ENCODE measurements around the gene GGT1.

The GGT1 gene

DNA sequence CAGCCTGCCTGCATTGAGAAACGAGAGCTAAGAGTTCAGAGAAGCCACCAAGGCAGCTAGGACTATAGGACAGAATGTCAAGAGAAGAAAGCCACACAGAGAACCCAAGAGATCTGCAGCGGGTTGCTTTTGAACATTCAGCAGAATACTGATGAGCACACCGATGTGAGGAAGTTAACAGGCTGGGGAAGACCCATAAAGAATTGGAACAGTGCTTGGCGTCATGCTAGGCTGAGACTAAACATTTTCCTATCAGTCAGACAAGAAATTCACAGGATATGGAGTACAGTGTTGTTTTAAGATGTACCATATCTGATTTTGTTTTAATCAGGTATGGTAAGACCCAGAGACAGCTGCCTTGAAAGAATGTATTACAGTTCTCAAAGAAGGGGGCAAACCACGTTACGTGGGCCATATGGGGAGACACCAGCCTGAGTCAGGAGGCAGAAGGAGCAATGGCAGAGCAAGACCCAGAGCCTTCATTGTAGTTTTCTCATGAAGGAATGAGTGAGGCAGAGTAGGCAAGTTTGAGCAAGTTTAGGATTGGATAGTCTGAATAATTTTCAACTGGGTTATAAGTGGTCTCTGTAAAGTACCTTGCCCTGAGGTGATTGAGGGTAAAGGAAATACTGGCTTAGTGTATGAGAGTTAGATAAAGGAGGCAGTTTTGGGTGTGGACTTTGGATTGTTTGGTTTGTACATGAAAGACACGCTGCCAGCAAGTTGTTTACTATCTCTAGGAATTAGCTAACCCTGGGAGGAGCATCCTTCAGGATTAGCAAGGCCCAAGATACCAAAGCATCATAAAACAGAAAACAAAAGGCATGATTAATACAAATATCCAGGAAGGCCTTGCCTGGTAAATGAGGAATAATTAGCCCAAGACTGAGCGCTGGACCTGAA, 24.4 kb upstream of the GGT1 start:
- H3K27ac Mint-ChIP-seq, result peak overlapping the region; percentile 85
- no peak overlapping the region for H3K4me3 Mint-ChIP-seq
- H3K36me3 Mint-ChIP-seq, result peaks cover 46% of the 10 kb centered on the region
- H3K4me1 Mint-ChIP-seq, result no peaks in the 10 kb centered on the region
- no peak for ATAC-seq
- no peak for DNase-seq (ENCODE audit: low spot score in 2 of 2)
- no peaks in the 10 kb centered on the region for H3K9me3 Mint-ChIP-seq

DNA sequence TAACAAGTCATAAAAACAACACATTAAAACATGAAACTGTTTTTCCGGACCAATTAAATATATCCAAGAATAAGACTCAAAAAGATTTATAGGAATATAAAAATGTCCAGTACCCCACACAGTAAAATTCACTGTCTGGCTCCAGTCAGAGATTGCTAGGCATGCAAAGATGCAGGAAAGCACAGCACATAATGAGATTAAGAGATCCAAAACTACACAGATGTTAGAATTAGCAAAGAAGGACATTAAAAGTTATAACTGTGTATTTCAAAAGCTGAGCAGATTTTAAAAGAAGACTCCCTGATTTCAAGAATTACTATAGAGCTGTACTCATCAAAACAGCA, 23.8 kb upstream of the GGT1 start:
- no peaks in the 10 kb centered on the region for H3K4me1 Mint-ChIP-seq
- H3K4me3 Mint-ChIP-seq, result no peak overlapping the region
- no peak for ATAC-seq
- no peak for DNase-seq (ENCODE audit: low spot score in 2 of 2)
- H3K9me3 Mint-ChIP-seq, result no peaks in the 10 kb centered on the region
- no peak overlapping the region for H3K27ac Mint-ChIP-seq
- H3K36me3 Mint-ChIP-seq, result peaks cover 41% of the 10 kb centered on the region

DNA sequence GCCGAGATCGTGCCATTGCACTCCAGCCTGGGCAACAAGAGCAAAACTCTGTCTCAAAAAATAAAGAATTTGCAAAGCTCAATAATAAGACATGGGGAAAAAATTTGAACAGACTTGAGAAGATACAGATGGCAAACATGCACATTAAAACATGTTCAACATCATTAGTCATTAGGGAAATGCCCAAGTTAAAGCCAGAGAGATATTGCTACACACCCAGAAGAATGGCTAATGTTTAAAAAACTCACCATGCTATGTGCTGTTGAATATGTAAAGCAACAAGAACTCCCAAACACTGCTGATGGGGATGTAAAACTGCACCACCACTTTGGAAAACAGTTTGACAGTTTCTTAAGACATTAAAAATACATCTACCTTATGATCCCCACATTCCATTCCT, 22.7 kb upstream of the GGT1 start:
- DNase-seq (ENCODE audit: low spot score in 2 of 2) (no peak), ATAC-seq (no peak)
- Mint-ChIP-seq H3K4me3 (no peak overlapping the region), H3K36me3 (peaks cover 30% of the 10 kb centered on the region), H3K9me3 (no peaks in the 10 kb centered on the region), H3K4me1 (no peaks in the 10 kb centered on the region), H3K27ac (no peak overlapping the region)

DNA sequence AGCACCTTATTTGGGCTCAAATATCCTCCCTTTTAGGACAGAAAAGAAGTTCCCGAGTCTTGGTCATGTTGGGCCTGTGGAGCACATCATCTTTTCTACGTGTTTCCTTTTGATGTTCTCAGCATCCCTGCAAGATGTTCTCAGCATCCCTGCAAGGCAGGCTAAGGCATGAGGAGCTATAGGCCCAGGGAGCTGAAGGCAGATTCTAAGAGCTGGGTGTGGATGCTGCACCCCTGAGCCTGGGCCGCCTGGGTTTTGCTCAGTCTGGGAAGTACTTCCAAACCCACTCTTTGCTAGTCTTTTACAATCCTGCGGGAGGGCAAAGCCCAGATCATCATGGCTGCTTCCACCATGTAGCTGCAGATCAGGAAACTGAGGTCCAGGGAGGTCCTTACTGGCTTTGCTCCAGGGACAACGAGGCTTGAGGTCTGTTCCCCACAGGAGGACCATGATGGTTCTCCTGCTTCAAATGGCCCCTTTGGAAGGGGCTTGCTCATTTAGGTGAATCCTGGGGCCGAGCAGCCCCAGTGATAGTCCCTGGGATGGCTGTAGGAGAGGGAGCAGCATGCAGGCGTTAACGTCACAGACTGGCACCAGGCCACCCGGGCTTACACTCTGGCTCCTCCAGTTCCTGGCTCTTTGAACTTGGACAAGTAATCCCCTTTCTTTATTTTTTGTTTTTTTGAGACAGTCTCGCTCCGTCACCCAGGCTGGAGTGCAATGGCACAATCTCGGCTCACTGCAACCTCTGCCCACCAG, 20.8 kb upstream of the GGT1 start:
- DNase-seq (ENCODE audit: low spot score in 2 of 2) (no peak), ATAC-seq (no peak)
- Mint-ChIP-seq H3K9me3 (no peaks in the 10 kb centered on the region), H3K4me3 (no peak overlapping the region), H3K4me1 (no peaks in the 10 kb centered on the region), H3K27ac (no peak overlapping the region), H3K36me3 (peaks cover 11% of the 10 kb centered on the region)

DNA sequence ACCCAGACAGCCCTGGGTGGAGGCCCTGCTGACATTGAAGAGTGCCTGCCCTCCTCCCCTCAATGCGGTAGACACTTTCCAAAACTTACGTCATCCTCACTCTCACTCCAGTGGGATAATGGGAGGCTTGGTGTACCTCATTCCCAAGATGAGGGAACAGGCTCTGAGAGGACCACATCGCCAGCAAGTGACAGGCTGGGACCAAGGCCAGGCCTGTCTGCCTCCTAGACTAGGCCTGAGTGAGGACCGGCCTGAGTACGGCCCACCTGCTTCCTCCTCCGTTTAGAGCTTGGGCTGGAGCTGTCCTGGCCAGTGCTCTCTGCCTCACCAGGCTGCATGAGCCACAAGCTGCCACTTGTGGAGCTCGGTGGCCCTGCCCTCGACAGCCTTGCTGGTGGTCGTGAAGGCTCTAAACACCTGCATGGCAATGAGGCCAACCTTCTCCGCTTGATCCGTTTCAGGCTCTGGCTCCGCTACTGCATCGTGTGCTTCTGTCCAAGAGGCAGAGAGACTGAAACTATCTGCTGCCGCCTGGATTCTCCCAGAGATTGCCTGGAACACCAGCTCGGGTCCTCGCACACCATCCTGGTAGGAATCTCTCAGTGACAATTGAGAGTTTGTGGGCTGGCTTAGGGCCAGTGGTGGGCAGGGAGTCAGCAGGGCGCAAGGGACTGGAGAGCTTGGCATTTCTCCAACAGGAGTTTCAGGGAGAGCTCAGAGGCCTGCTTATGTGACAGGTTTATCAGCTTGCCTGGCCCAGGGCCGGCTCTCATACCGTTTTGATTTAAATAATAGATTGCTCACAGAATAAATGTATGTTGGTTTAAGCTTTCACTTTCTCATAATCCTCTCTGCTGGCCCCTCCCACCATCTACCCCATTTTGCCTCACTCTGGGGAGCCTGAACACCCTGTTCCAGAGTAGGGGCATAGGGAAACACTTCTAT, 19.5 kb upstream of the GGT1 start:
- Mint-ChIP-seq H3K27ac (no peak overlapping the region), H3K9me3 (no peaks in the 10 kb centered on the region), H3K4me3 (no peak overlapping the region), H3K4me1 (no peaks in the 10 kb centered on the region), H3K36me3 (no peaks in the 10 kb centered on the region)
- ATAC-seq (no peak), DNase-seq (ENCODE audit: low spot score in 2 of 2) (no peak)

DNA sequence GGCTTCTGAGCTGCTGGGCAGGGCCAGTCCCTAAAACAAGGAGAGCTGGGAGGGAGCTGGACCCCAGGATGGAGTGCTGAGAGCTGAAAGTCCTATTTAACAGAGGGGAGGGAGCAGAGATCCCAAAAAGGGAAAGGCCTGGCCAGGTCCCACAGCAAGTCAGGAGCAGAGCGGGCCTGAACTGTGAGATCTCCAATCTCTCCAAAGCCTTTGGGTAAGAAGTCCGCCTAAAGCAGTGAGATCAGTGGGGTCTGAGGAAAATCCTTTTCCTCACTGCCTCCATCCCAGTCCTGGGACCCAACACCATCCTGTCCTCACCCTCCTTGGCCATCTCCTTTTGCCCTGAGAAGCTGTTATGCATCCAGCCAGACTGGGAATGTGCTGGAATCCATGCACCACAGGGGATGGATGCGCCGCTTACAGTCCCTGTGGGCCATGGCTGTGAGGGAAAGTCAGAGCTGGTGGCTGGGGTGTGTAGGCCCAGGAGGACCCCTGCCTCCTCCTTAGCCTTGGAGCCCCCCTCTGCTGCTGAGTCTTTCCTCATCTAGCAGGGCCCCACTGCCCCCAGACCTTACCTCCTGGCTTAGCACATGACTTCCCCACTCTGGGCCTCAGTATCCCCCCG, 18.7 kb upstream of the GGT1 start:
- Mint-ChIP-seq H3K4me3 (no peak overlapping the region), H3K4me1 (no peaks in the 10 kb centered on the region), H3K36me3 (no peaks in the 10 kb centered on the region), H3K27ac (no peak overlapping the region), H3K9me3 (no peaks in the 10 kb centered on the region)
- DNase-seq (ENCODE audit: low spot score in 2 of 2) (no peak), ATAC-seq (no peak)

DNA sequence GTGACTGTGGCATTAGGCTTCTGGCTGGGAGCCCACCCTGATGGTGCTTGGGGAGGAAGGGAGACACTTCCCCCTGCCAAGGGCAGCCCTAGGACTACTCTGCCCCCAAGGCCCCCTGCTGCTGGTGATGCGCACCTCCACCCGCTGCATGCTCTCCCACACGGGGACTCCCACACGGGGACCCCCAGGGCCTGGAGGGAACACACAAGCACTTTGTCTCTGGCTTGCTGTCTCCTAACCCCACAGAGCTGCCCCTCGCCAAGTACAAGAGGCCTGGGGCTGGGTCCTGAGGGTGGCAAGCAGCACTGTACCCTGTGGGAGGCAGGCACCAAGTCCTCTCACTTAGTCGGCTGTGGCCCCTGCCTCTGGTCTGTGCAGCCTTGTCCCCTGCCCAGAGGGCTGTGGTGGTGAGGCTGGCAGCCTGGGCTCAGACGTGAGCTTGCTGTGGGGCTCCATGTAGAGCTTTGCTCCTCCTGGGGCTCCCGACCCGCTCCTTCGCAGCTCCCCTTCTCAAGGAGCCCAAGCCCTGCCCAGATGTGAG, 18.1 kb upstream of the GGT1 start:
- Mint-ChIP-seq H3K36me3 (no peaks in the 10 kb centered on the region), H3K9me3 (no peaks in the 10 kb centered on the region), H3K4me3 (no peak overlapping the region), H3K27ac (no peak overlapping the region), H3K4me1 (no peaks in the 10 kb centered on the region)
- DNase-seq (ENCODE audit: low spot score in 2 of 2) (no peak), ATAC-seq (no peak)

DNA sequence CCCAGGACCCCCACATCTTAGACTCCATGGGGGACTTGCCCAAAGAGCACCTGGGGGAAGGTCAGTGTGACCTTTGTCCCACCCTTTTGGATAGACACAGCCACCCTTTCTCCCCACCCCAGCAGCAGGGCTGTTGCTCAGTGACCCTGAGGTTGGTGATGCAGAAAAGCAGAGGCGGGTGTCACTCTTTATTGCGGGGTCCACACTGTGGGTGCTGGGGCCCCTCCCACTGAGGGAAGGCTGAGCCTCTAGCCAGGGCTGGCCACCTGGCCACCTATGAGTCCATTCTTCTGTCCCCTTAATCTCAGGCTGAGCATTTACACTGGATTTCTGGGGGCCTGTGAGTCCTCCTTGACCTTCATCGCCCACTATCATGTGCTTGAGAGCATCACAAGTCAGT, 17.5 kb upstream of the GGT1 start:
- H3K4me3 Mint-ChIP-seq, result no peak overlapping the region
- no peaks in the 10 kb centered on the region for H3K9me3 Mint-ChIP-seq
- DNase-seq (ENCODE audit: low spot score in 2 of 2) (no peak), ATAC-seq (no peak)
- no peaks in the 10 kb centered on the region for H3K4me1 Mint-ChIP-seq
- no peaks in the 10 kb centered on the region for H3K36me3 Mint-ChIP-seq
- H3K27ac Mint-ChIP-seq, result no peak overlapping the region

DNA sequence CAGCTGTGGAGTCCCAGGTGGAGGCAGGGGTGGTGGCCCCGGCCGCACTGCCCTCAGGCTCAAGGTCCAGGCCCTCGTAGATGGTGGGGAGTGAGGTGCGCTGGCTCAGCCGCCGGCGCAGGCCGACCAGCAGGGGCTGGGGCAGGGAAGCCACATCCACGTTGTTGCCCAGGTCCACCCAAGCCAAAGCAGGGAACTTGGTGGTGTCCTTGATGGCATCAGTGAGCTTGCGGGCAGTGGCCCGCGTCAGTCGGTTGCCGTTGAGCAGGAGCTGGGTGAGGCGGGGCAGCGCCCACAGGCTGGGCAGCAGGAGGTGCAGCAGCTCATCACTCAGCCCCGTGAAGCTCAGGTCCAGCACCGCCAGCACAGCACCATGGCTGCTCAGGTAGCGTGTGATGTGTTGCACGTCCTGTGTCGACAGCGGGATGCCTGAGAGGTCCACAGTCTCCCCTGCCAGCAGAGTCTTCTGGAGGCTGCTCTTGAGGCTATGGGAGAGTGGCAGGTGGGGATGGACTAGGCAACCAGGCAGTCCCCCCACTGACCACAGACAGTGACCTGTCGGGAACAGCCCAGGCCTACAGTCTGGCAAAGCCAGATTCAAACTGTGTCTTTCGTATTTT, 17.0 kb upstream of the GGT1 start:
- Mint-ChIP-seq H3K27ac (no peak overlapping the region), H3K36me3 (no peaks in the 10 kb centered on the region), H3K4me1 (no peaks in the 10 kb centered on the region), H3K4me3 (no peak overlapping the region), H3K9me3 (no peaks in the 10 kb centered on the region)
- no peak for DNase-seq (ENCODE audit: low spot score in 2 of 2)
- ATAC-seq, result no peak

DNA sequence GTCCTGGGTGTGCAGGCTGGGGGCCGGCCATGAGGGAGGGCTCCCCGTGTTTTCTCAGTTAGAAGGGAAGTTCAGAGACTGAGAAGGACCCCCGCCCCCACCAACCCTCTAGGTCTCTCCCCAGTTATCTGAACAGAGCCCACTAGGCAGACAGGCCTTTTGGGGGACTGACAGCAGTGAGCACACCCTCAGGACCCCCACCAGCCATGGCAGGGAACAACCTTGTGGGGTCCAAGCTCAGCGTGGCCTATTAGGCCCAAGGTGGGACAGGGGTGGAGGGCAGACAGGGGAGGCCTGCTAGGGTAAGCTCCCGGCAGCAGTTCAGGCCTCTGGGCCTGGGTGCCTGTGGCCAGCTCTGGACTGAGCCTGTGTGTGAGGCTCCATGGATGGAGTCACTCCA, 15.7 kb upstream of the GGT1 start:
- ATAC-seq (no peak), DNase-seq (ENCODE audit: low spot score in 2 of 2) (no peak)
- Mint-ChIP-seq H3K9me3 (no peaks in the 10 kb centered on the region), H3K27ac (no peak overlapping the region), H3K4me3 (no peak overlapping the region), H3K36me3 (no peaks in the 10 kb centered on the region), H3K4me1 (no peaks in the 10 kb centered on the region)

DNA sequence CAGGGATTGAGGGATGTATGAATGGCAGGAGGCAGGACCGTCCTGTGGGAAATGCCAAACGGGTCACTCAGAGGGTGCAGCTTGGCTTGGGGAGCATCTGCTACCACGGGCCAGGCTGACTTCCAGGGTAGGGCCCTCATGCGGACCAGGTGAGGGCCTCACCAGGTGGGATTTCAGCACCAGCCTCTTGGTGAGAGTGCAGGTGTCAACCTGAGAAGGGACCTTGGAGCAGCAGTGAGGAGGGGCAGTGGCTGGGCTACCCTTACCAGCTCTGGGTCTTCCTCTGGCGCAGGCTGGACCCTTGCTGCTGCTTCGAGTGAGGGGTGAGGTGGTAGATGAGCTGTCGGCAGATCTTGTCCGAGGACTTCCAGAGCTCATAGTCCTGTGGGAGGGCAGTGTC, 15.0 kb upstream of the GGT1 start:
- H3K4me3 Mint-ChIP-seq, result no peak overlapping the region
- H3K27ac Mint-ChIP-seq, result no peak overlapping the region
- H3K36me3 Mint-ChIP-seq, result no peaks in the 10 kb centered on the region
- ATAC-seq, result no peak
- DNase-seq (ENCODE audit: low spot score in 2 of 2), result no peak
- H3K9me3 Mint-ChIP-seq, result no peaks in the 10 kb centered on the region
- H3K4me1 Mint-ChIP-seq, result no peaks in the 10 kb centered on the region

DNA sequence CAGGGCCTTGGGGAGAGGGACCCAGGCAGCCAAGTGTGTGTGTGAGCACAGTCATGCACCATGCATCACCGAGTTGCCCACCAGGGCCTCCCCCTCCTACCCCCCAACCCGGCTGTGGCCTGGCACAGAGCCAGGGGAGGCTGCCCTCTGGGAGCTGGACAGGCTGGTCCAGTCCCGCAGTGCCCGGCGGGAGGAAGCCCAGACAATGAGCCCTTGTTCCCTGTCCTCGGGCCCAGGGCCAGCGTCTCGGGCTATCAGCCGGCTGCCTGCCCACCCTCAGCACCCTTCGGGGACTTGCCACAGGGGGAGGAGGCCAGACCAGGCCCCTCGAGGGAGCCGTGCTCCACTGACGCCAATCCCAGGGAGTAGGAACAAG, 14.6 kb upstream of the GGT1 start:
- H3K27ac Mint-ChIP-seq, result no peak overlapping the region
- no peak for ATAC-seq
- no peak overlapping the region for H3K4me3 Mint-ChIP-seq
- no peaks in the 10 kb centered on the region for H3K4me1 Mint-ChIP-seq
- H3K36me3 Mint-ChIP-seq, result no peaks in the 10 kb centered on the region
- H3K9me3 Mint-ChIP-seq, result no peaks in the 10 kb centered on the region
- DNase-seq (ENCODE audit: low spot score in 2 of 2), result no peak

DNA sequence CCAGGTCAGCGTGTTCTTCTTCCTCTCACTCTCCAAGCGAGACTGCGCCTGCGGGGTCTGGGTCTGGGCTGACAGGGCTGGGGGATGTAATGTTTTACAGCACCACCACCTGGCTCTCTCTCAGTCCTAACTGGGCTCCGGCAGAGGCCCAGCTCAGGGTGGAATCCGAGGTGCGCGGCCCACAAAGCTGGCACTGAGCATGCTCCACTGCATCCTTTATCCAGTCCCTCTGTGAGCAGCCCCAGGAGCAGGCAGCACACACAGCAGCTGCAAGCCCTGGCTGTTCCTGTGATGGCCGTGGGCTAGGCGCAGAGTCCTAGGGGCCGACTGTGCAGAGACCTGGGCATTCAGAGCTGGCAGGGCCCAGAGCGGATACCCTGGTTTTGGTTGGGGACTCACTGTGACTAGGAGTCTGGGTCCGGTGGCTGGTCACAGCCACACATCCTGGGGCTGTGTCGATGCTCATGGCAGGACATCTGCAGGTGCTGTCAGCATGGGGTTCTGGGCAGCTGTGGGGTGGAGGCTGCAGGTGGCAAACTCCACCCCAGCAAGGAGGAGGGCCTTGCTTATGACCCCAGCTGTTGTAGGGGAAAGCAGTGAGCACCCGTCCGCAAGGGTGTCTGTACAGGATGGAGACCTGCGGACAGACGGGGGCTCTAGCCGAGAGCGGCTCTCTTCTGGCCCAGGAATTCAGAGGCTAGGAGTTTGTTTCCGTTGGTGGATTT, 14.1 kb upstream of the GGT1 start:
- H3K4me3 Mint-ChIP-seq, result no peak overlapping the region
- no peaks in the 10 kb centered on the region for H3K36me3 Mint-ChIP-seq
- ATAC-seq (no peak), DNase-seq (ENCODE audit: low spot score in 2 of 2) (no peak)
- no peaks in the 10 kb centered on the region for H3K4me1 Mint-ChIP-seq
- no peaks in the 10 kb centered on the region for H3K9me3 Mint-ChIP-seq
- no peak overlapping the region for H3K27ac Mint-ChIP-seq

DNA sequence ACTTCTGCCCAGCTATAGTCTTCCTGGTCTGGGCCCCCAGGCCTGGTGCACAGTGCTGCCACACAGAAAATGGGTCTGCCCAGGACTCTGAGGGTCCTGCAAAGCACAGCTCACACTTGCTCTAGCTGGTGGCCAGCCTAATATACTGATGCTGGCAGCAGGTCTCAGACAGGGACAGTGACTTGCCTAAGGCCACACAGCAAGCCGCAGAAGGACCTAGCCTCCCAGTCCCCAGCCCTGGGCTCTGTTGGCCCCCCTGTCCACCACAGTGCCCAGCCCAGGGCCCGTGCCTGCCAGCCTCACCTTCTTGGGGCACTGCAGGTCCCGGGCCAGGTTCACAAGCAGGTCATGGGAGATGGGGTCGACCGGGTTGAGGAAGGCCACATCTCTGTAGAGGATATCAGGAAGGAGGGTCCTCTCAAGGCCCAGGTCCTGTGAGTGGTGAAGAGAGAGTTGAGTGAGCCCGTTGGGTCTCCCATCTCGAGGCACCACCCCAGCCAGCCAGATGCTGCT, 13.4 kb upstream of the GGT1 start:
- no peaks in the 10 kb centered on the region for H3K4me1 Mint-ChIP-seq
- ATAC-seq (no peak), DNase-seq (ENCODE audit: low spot score in 2 of 2) (no peak)
- H3K9me3 Mint-ChIP-seq, result no peaks in the 10 kb centered on the region
- H3K4me3 Mint-ChIP-seq, result no peak overlapping the region
- no peak overlapping the region for H3K27ac Mint-ChIP-seq
- H3K36me3 Mint-ChIP-seq, result no peaks in the 10 kb centered on the region
